Spleen (tissue), 7 donors: Measurements from ENCODE around the gene RANBP1.

Source experiments
- POLR2A ChIP-seq, 3 donors: fragments of 450-650 bp; IDR thresholded peaks; one replicate each; pipeline ENCODE4 v1.5.1; 2017; ENCODE audit warnings: antibody characterized with exemption in 3 of 3, mild to moderate bottlenecking in 1 of 3
- POLR2AphosphoS5 ChIP-seq, 3 donors: sonication (generic); formaldehyde crosslinking; IDR thresholded peaks; one replicate each; pipeline ENCODE4 v1.5.1; 2017; ENCODE audit warnings: antibody characterized with exemption in 3 of 3
- TF ChIP-seq, protein P1 (sequence below), 11 experiments: fragments of 200-600 bp in 7 of 11; fragments of 450-650 bp in 4 of 11; sonication (generic) in 4 of 11; IDR thresholded peaks in 8 of 11; conservative IDR thresholded peaks in 3 of 11; 1 replicate in 7 of 11; 2 replicates in 4 of 11; pipeline versions ENCODE4 v1.4.0 to v1.8.0; 2016 to 2021; ENCODE audit warnings: antibody characterized with exemption in 11 of 11, inconsistent platforms in 4 of 11, mild to moderate bottlenecking in 1 of 11
- donor health status: DM: no; HTN: no; CAD: no; lungs with moderate emphysema.
- donor health status: DM: no; HTN: no; CAD: no.
- donor health status: DM: no; HTN: no; CAD: no.

GRCh38 chr22:20131597-20131858 is 15.6 kb downstream of the RANBP1 start, which contains the start of gene ZDHHC8:
- TF ChIP-seq, protein P1, sequence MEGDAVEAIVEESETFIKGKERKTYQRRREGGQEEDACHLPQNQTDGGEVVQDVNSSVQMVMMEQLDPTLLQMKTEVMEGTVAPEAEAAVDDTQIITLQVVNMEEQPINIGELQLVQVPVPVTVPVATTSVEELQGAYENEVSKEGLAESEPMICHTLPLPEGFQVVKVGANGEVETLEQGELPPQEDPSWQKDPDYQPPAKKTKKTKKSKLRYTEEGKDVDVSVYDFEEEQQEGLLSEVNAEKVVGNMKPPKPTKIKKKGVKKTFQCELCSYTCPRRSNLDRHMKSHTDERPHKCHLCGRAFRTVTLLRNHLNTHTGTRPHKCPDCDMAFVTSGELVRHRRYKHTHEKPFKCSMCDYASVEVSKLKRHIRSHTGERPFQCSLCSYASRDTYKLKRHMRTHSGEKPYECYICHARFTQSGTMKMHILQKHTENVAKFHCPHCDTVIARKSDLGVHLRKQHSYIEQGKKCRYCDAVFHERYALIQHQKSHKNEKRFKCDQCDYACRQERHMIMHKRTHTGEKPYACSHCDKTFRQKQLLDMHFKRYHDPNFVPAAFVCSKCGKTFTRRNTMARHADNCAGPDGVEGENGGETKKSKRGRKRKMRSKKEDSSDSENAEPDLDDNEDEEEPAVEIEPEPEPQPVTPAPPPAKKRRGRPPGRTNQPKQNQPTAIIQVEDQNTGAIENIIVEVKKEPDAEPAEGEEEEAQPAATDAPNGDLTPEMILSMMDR (IDR thresholded peaks at IDR 0.05 in 8 of 11, conservative IDR thresholded peaks at IDR 0.05 in 3 of 11) = no peak
- TF ChIP-seq POLR2AphosphoS5 (IDR thresholded peaks at IDR 0.05) (no peak), POLR2A (IDR thresholded peaks at IDR 0.05) (no peak)
